ENCODE results near the gene USH2A.

USH2A gene

DNA sequence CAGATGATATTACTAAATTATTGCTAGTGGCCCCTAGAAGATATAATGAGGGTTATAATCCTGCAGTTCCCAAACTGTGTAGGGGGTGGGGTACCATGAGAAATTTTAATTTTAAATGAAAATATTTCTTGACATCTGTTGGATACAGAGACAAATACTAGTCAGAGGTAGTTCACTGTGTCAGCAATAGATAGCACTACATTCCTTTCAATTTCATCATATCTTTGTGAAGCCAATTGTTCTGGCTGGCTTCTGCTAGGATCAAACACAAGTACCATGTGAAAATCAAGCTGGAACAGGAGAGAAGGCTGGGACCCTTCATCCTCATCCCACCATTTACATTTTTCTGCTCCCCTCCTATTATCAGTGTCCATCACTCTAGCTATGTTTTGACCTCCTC lies 208.1 kb downstream of the USH2A start:
- no peaks in the 10 kb centered on the region for H3K27me3 Mint-ChIP-seq

DNA sequence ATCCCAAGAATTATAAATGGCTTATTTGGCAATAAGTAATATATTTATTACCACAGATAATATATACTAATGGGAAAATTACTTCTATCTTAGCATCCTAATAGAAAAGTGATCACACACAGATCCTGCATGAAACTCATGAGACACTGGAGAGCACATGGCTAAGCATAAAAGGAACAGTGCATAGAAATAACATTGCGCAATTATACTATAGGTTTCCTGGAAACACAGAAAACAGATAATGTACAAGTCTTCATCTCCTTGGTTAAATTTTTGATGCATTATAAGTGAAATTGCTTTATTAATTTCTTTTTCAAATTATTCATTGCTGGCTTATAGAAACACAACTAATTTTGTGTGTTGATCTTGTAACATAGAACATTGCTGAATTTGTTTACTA lies 210.4 kb downstream of the USH2A start:
- H3K27me3 Mint-ChIP-seq = no peaks in the 10 kb centered on the region
- H3K4me3 Mint-ChIP-seq = no peak overlapping the region
- no peaks in the 10 kb centered on the region for H3K4me1 Mint-ChIP-seq (ENCODE audit: low read depth)
- H3K9me3 Mint-ChIP-seq = no peaks in the 10 kb centered on the region
- no peaks in the 10 kb centered on the region for H3K36me3 Mint-ChIP-seq (ENCODE audit: low read depth)
- DNase-seq = no peak
- H3K27ac Mint-ChIP-seq = no peak overlapping the region

More for the DNA sequence above, 208.1 kb downstream of the USH2A start:
- no peak overlapping the region for H3K27ac Mint-ChIP-seq
- no peak overlapping the region for H3K4me3 Mint-ChIP-seq
- no peaks in the 10 kb centered on the region for H3K36me3 Mint-ChIP-seq (ENCODE audit: low read depth)
- no peak for DNase-seq
- H3K4me1 Mint-ChIP-seq (ENCODE audit: low read depth) = no peaks in the 10 kb centered on the region
- no peaks in the 10 kb centered on the region for H3K9me3 Mint-ChIP-seq

DNA sequence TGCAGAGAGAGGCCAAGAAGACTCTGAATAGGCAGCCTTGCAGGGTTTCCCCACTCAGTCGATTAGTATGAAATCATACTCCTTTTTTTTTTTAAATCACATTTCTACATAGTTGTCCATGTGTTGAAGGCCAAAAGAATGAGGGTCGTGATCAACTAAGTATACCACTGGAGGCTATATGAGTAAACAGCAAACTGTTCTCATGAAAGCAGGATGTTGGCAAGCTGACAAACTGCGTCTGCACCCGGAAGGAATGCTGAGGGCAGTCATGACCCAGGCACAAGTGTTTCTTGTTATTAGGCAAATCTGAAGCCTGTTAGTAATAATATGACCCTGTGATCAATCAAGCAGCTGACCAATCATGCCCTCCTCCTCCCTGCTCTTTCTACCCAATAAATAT lies 213.2 kb downstream of the USH2A start:
- Mint-ChIP-seq H3K4me1 (ENCODE audit: low read depth) (no peaks in the 10 kb centered on the region), H3K27me3 (no peaks in the 10 kb centered on the region), H3K9me3 (peaks cover 2% of the 10 kb centered on the region), H3K36me3 (ENCODE audit: low read depth) (no peaks in the 10 kb centered on the region), H3K4me3 (no peak overlapping the region), H3K27ac (no peak overlapping the region)
- DNase-seq = no peak

DNA sequence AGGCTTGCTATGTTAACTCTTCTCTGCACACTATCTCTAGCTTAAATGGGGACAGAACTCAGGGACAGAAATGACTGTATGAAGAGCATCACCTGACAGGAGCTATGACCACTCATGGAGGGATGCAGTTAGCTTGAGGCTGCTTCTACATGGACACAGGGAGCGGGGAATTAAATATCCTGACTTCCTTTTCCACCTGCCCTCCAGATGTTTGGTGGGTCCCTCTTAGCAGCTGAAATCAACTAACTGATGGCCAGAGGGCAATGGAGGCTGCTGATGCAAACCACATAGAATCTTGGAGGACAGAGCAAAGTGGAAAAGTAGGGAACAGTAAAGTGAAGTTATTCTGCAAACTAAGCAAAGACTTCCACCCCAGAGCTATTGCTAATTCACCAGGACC lies 214.1 kb downstream of the USH2A start:
- Mint-ChIP-seq H3K4me3 (no peak overlapping the region), H3K27ac (no peak overlapping the region), H3K4me1 (ENCODE audit: low read depth) (no peaks in the 10 kb centered on the region), H3K36me3 (ENCODE audit: low read depth) (no peaks in the 10 kb centered on the region), H3K9me3 (peaks cover 5% of the 10 kb centered on the region), H3K27me3 (no peaks in the 10 kb centered on the region)
- DNase-seq = no peak

DNA sequence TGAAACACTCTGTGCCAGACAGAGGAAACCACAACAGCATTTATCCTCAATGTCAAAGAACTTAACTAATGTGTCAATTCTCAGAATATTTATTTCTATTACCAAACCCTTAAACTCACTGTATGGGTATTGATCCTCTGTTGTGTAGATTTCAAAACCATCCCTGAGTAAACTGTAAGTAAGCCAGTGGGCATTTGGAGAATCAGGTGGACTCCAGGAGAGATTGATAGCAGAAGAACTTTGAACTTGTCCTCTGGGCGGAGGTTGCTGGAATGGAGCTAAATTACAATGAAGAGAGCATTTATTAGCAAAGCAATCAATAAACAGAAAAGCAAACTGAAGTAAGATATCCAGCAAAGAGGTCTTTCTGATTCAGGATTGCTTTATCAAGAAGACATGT lies 216.1 kb downstream of the USH2A start:
- Mint-ChIP-seq H3K27ac (no peak overlapping the region), H3K27me3 (no peaks in the 10 kb centered on the region), H3K36me3 (ENCODE audit: low read depth) (no peaks in the 10 kb centered on the region), H3K4me1 (ENCODE audit: low read depth) (no peaks in the 10 kb centered on the region), H3K9me3 (peaks cover 5% of the 10 kb centered on the region), H3K4me3 (no peak overlapping the region)
- no peak for DNase-seq

DNA sequence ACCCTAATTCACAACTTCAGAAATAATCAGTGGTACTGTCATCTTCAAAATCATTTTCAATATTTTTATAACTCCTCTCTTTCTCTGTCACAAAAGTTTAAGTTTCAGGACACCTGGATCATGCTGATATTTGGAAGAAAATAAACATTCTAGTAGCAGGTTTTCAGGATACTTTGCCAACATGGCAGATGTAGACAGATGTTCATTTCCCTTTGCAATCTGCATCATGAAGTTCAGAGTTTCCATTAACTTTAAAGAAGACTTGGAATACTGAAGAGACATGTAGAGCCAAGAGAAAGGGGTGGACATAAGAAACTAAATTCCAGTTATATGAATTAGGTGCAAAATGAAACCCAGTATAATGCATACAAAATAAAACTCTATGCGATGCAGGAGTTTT lies 218.1 kb downstream of the USH2A start:
- H3K27me3 Mint-ChIP-seq = no peaks in the 10 kb centered on the region

DNA sequence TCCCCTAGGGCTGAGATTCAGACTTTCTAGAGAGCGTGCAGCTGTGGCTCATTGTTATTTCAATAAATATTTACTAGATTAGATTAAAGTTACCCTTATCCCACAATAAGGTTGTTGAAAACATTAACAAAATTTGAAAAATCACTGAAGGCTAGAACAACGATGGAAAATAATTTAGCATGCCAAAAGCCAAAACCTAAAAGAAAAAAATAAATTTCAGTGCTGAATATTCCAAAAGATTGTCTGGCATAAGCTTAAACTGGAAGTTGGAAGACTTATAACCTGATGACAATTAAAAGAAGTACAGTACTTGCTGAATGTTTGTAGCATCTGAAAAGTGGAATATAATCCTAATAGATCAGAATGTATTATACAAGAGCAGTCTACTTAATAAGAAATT lies 221.3 kb downstream of the USH2A start:
- Mint-ChIP-seq H3K36me3 (ENCODE audit: low read depth) (no peaks in the 10 kb centered on the region), H3K4me3 (no peak overlapping the region), H3K9me3 (peaks cover 4% of the 10 kb centered on the region), H3K4me1 (ENCODE audit: low read depth) (no peaks in the 10 kb centered on the region), H3K27ac (no peak overlapping the region), H3K27me3 (no peaks in the 10 kb centered on the region)
- DNase-seq = no peak

More for the DNA sequence above, 218.1 kb downstream of the USH2A start:
- Mint-ChIP-seq H3K27ac (no peak overlapping the region), H3K36me3 (ENCODE audit: low read depth) (no peaks in the 10 kb centered on the region), H3K4me1 (ENCODE audit: low read depth) (no peaks in the 10 kb centered on the region), H3K9me3 (peaks cover 7% of the 10 kb centered on the region), H3K4me3 (no peak overlapping the region)
- DNase-seq = no peak

DNA sequence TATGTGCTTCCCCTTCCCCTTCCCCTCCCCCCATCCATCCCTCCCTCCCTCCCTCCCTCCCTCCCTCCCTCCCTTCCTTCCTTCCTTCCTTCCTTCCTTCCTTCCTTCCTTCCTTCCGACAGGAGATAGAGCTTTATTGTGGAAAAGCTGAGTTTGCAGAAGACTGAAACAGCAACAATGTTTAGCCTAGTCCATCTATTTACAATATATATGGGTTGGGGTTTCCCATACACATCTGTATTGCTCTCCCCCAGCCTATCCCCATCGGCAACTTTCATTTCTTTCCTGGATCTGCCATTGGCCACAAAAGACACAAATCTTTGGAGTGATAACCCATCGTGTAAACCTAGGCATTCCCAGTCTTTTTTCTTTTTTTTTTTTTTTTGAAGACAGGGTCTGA lies 222.3 kb downstream of the USH2A start:
- Mint-ChIP-seq H3K36me3 (ENCODE audit: low read depth) (no peaks in the 10 kb centered on the region), H3K9me3 (peaks cover 4% of the 10 kb centered on the region)

DNA sequence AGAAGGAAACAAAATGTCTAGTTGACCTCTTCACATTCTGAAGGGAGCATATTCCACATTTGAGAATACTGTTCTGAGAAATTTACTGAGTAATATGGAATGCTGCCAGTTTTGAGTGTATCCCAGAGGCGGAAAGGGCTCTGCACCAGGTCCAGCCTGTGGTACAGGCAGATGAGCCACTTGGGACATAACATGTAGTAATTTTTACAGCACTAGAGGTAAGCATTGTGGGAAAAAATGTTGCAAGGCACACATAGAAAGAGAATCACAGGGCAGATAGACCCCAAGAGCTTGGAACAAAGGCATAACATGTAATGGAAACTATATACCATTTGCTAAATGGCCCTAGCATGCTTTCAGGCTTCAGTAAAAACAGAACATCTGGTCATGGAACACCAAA lies 228.5 kb downstream of the USH2A start:
- Mint-ChIP-seq H3K4me3 (no peak overlapping the region), H3K9me3 (peaks cover 5% of the 10 kb centered on the region), H3K36me3 (ENCODE audit: low read depth) (no peaks in the 10 kb centered on the region), H3K27me3 (no peaks in the 10 kb centered on the region), H3K27ac (no peak overlapping the region), H3K4me1 (ENCODE audit: low read depth) (no peaks in the 10 kb centered on the region)
- DNase-seq = no peak

More for the DNA sequence above, 222.3 kb downstream of the USH2A start:
- Mint-ChIP-seq H3K4me1 (ENCODE audit: low read depth) (no peaks in the 10 kb centered on the region), H3K27ac (no peak overlapping the region), H3K27me3 (no peaks in the 10 kb centered on the region), H3K4me3 (no peak overlapping the region)
- DNase-seq = no peak

DNA sequence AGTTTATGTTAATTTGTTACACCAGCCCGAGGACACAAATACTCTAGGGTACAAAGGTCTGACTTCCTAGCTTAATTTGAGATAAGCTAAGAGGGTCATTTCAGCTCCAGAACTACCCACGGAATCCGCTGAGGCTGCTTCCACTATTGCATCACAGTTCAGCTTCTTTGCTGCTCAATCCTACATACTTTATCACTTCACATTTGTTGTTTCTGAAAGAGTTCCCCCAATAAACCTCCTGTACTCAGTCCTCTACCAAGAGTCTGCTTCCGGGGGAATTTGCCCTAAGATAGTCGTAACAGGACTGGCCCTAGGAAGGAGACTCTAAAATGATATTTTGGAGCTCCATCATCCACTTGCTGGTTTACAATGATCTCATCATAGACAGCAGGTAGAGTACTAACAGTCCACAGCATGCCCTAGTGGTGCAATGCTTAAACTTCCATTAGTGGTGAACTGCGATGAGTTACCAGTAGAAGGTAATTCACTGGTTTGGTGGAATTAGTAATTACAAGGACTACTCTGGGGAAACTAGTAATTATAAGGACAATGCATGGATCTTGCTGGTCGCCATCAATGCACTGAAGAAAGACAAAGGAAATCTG lies 229.3 kb downstream of the USH2A start:
- no peak for DNase-seq
- H3K9me3 Mint-ChIP-seq = peaks cover 5% of the 10 kb centered on the region
- H3K27me3 Mint-ChIP-seq = no peaks in the 10 kb centered on the region
- H3K27ac Mint-ChIP-seq = no peak overlapping the region
- no peaks in the 10 kb centered on the region for H3K4me1 Mint-ChIP-seq (ENCODE audit: low read depth)
- no peaks in the 10 kb centered on the region for H3K36me3 Mint-ChIP-seq (ENCODE audit: low read depth)
- H3K4me3 Mint-ChIP-seq = no peak overlapping the region

DNA sequence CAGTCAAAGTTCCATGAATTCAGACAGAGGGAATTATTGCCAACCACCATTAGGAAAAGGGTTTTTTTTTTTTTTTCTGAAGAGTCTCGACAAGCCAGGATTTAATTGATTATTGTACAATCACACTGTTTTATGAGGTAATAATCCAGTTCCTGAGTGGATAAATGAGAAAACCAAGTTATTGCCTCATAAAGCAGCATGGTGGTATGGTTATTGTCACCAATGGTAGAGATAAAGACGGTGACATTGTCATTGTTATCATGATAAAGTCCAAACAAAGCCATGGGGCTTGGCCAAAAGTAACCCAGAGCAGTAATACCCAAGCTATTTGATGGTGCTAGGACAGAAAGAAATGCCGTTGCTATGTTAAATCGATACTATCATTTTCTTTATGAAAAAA lies 232.8 kb downstream of the USH2A start:
- Mint-ChIP-seq H3K27me3 (no peaks in the 10 kb centered on the region), H3K36me3 (ENCODE audit: low read depth) (no peaks in the 10 kb centered on the region), H3K9me3 (peaks cover 14% of the 10 kb centered on the region), H3K27ac (no peak overlapping the region), H3K4me3 (no peak overlapping the region), H3K4me1 (ENCODE audit: low read depth) (no peaks in the 10 kb centered on the region)
- DNase-seq = no peak

DNA sequence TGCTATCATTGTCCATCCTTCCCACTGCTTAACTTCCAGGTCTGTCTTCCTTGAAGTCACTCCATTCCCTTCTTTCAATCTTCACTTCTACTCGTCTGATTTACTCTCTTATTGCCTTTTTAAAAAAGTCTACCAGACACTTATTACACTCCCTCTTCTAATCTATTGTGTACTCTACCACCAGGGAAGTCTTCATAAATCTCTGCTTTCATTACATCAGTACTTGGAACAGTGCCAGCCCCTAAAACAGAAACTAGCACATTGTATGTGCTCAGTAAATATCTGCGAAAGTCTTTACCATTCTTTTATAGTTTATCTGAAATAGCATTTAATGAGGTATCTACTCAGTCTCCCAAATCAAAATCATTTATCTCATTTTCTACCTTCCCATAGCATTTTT lies 236.4 kb downstream of the USH2A start:
- Mint-ChIP-seq H3K4me1 (ENCODE audit: low read depth) (no peaks in the 10 kb centered on the region), H3K36me3 (ENCODE audit: low read depth) (no peaks in the 10 kb centered on the region), H3K27me3 (no peaks in the 10 kb centered on the region), H3K9me3 (peaks cover 12% of the 10 kb centered on the region), H3K4me3 (no peak overlapping the region), H3K27ac (no peak overlapping the region)
- DNase-seq = no peak

DNA sequence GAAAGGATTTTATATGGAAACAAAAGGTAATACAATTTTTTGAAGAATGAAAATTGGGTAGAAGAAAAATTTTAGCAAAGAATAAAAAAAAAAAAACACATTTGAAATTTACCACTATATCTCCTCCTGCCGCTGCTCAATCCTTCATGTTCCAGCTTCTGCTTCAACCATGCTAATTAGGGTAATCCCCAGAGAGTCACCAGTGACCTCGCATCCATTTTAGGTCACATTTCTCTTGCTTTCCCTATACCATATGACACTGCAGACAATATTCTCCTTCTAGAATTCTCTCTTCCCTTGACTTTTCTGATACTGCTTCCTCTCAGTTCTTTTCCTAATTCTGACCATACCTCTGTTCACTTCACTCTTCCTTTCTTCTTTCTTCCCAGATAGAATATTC lies 237.1 kb downstream of the USH2A start:
- Mint-ChIP-seq H3K9me3 (peaks cover 12% of the 10 kb centered on the region), H3K27ac (no peak overlapping the region)

DNA sequence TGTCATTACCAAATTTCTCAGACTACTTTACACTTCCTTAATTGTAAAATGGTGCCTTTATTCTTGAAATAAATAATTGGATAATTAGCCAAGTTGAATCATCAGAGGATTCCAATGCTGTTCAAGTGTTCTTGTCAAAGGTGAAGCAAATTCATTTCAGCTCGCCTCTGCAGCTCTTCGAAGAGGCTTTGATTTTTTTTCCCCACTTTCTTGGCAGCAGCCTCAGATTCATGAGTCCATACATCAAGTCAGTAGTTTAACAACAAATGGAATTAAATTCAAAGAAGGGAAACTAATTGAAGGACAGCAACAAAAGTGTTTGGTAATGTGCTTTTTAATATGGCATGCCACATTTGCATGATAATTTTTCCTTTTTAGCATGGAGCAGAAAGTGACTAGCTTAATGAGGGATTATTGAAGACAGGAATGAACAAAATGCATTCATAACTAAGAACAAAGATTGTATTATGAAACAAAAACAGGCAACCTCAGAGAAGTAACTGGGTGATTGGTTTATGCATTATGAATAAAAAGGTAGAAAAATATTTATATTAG lies 239.0 kb downstream of the USH2A start:
- Mint-ChIP-seq H3K9me3 (peaks cover 12% of the 10 kb centered on the region), H3K4me1 (ENCODE audit: low read depth) (no peaks in the 10 kb centered on the region), H3K36me3 (ENCODE audit: low read depth) (no peaks in the 10 kb centered on the region), H3K27ac (no peak overlapping the region), H3K27me3 (no peaks in the 10 kb centered on the region), H3K4me3 (no peak overlapping the region)
- DNase-seq = no peak

More for the DNA sequence above, 237.1 kb downstream of the USH2A start:
- DNase-seq = no peak
- H3K27me3 Mint-ChIP-seq = no peaks in the 10 kb centered on the region
- H3K4me3 Mint-ChIP-seq = no peak overlapping the region
- H3K36me3 Mint-ChIP-seq (ENCODE audit: low read depth) = no peaks in the 10 kb centered on the region
- no peaks in the 10 kb centered on the region for H3K4me1 Mint-ChIP-seq (ENCODE audit: low read depth)

DNA sequence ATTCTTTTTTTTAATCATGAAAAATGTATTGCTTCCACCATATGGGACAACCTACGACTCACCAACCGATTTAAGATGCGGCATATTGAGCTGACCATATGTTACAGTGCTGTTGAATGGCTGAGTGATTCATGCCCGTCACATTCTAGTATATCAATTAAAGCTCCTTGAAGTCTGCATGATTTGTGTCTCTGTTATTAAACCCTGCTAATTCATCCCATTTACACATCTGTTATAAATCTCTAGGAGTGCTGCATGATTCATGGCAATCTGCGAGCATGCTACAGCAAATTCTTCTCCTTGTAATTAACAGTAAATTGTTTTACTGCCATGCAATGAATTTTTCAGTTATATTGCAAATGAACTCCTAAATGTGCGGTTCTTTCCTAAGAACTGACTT lies 239.8 kb downstream of the USH2A start:
- Mint-ChIP-seq H3K36me3 (ENCODE audit: low read depth) (no peaks in the 10 kb centered on the region), H3K4me1 (ENCODE audit: low read depth) (no peaks in the 10 kb centered on the region), H3K27ac (no peak overlapping the region), H3K9me3 (peaks cover 9% of the 10 kb centered on the region), H3K4me3 (no peak overlapping the region), H3K27me3 (no peaks in the 10 kb centered on the region)
- DNase-seq = no peak

DNA sequence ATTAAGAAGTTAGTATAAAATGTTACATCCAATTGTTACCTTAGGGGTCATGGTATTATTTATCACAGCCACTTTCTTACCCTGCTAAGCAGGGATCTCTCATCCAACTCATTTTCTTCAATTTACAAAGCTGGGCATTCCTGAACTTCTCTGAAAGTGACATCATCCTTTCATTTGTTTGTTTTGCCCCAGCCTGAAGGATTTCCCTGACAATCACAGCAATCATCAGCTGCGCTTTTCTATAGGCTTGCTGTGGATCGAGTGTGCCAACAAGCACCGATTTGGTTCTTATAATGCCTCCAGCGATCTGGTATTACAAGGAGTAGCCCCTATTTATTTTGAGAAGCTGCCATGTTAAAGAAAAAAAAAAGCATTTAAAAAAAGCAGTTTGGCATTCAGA lies 240.2 kb downstream of the USH2A start:
- no peak overlapping the region for H3K4me3 Mint-ChIP-seq
- H3K9me3 Mint-ChIP-seq = peaks cover 5% of the 10 kb centered on the region
- H3K4me1 Mint-ChIP-seq (ENCODE audit: low read depth) = no peaks in the 10 kb centered on the region
- no peak for DNase-seq
- no peaks in the 10 kb centered on the region for H3K36me3 Mint-ChIP-seq (ENCODE audit: low read depth)
- H3K27ac Mint-ChIP-seq = no peak overlapping the region
- H3K27me3 Mint-ChIP-seq = no peaks in the 10 kb centered on the region
